ENCODE results near the gene RNF181.

- TF ChIP-seq CTCF (IDR thresholded peaks at IDR 0.05) (no peak), POLR2A (IDR thresholded peaks at IDR 0.05) (no peak)
These were observed 1.1 kb downstream of the RNF181 start for GRCh38 chr2:85596486-85597143.
